Measurements from ENCODE around the gene HDAC10.

The HDAC10 gene

DNA sequence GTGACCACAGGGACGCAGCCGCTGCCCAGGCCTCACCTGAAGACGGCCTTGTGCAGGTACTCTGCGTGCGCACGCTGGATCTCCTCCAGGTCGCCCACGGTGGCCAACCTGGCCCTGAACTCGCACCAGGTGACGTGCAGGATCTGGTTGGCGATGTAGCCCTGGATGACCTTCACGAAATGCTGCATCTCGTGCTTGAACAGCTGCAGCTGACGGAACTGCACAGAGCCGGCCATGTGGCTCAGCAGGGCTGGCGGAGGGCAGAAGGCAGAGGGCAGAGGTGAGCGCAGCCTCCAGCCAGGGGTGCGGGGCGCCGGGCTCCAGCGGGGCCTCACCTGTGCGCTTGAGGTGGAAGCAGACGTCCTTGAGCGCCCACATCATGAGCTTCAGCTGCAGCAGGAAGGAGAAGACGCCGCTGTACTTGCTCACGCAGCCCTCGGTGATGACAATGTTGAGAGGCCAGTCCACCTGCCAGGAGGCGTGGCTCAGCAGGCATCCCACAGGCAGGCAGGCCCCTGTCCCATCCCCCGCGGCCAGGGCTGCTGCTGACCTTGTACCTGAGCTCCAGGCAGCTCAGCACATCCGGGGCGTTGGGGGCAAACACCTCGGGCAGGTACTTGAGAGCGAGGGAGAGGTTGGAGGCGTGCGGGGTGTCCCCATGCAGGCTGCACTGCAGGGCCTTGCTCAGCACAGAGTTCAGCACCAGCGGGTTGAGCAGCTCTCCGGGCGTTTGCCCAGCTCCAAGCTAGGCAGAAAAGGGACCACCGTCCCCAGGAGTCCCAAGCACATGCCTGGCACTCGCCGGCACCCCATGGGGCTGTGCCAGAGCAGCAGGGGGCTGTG is 32.7 kb downstream of the HDAC10 start:
- Histone ChIP-seq H3K4me1 (ENCODE audit: control insufficient read depth in 1 of 2, insufficient read depth in 1 of 2, low read depth in 1 of 2, low read length in 1 of 2) (no peaks in the 10 kb centered on the region), H3K27me3 (no peaks in the 10 kb centered on the region), H3K36me3 (peaks cover 100% of the 10 kb centered on the region), H3K27ac (no peak overlapping the region), H3K9me3 (no peaks in the 10 kb centered on the region), H3K4me3 (ENCODE audit: low read depth in 1 of 2, low read length in 1 of 2) (no peak overlapping the region)
- TF ChIP-seq, protein P1, sequence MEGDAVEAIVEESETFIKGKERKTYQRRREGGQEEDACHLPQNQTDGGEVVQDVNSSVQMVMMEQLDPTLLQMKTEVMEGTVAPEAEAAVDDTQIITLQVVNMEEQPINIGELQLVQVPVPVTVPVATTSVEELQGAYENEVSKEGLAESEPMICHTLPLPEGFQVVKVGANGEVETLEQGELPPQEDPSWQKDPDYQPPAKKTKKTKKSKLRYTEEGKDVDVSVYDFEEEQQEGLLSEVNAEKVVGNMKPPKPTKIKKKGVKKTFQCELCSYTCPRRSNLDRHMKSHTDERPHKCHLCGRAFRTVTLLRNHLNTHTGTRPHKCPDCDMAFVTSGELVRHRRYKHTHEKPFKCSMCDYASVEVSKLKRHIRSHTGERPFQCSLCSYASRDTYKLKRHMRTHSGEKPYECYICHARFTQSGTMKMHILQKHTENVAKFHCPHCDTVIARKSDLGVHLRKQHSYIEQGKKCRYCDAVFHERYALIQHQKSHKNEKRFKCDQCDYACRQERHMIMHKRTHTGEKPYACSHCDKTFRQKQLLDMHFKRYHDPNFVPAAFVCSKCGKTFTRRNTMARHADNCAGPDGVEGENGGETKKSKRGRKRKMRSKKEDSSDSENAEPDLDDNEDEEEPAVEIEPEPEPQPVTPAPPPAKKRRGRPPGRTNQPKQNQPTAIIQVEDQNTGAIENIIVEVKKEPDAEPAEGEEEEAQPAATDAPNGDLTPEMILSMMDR (IDR thresholded peaks at IDR 0.05) = no peak

DNA sequence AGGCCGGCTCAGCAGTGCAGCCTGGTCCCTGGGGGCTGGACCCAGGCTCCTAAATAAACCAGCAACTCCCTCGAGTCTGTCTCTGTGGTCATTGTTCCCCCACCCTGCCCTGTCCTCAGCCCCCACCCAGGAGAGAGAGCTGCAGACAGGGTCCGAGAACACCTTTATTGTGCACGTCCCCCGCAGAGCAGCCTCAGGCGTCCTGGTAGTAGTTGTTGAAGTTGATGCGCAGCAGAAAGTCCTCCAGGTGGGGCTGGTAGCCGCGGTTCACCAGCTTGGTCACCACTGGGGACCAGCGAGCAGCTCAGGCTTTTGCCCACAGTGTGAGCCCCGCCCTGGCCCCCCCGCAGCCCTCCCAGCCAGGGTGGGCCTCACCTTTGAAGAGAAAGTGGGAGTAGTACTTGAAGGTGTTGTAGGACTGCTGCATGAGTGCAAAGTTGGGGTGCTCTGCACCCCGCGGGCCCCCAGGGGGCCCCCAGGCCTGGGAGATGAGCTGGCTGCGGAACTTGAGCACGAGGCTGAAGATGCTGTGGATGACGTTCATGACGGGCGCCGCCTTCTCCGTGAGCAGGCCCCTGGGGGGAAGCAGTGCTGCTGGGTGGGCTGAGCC is 33.4 kb downstream of the HDAC10 start:
- TF ChIP-seq, protein P1 (IDR thresholded peaks at IDR 0.05) = no peak
- Histone ChIP-seq H3K4me3 (ENCODE audit: low read depth in 1 of 2, low read length in 1 of 2) (no peak overlapping the region), H3K27ac (no peak overlapping the region), H3K27me3 (no peaks in the 10 kb centered on the region), H3K9me3 (no peaks in the 10 kb centered on the region), H3K4me1 (ENCODE audit: control insufficient read depth in 1 of 2, insufficient read depth in 1 of 2, low read depth in 1 of 2, low read length in 1 of 2) (no peaks in the 10 kb centered on the region), H3K36me3 (peaks cover 100% of the 10 kb centered on the region)

- no peak overlapping the region for H3K4me3 ChIP-seq (ENCODE audit: low read depth in 1 of 2, low read length in 1 of 2)
- TF ChIP-seq, protein P1 (IDR thresholded peaks at IDR 0.05) = no peak
- no peaks in the 10 kb centered on the region for H3K27me3 ChIP-seq
- H3K36me3 ChIP-seq = peaks cover 100% of the 10 kb centered on the region
- no peaks in the 10 kb centered on the region for H3K9me3 ChIP-seq
- H3K27ac ChIP-seq = no peak overlapping the region
- H3K4me1 ChIP-seq (ENCODE audit: control insufficient read depth in 1 of 2, insufficient read depth in 1 of 2, low read depth in 1 of 2, low read length in 1 of 2) = no peaks in the 10 kb centered on the region
Observed at GRCh38 chr22:50216684-50217520, 34.2 kb downstream of the HDAC10 start.

GRCh38 chr22:50216055-50216683 is 34.9 kb downstream of the HDAC10 start:
- TF ChIP-seq, protein P1 (IDR thresholded peaks at IDR 0.05) = no peak
- H3K9me3 ChIP-seq = no peaks in the 10 kb centered on the region
- H3K27me3 ChIP-seq = no peaks in the 10 kb centered on the region
- no peak overlapping the region for H3K4me3 ChIP-seq (ENCODE audit: low read depth in 1 of 2, low read length in 1 of 2)
- peaks cover 100% of the 10 kb centered on the region for H3K36me3 ChIP-seq
- no peaks in the 10 kb centered on the region for H3K4me1 ChIP-seq (ENCODE audit: control insufficient read depth in 1 of 2, insufficient read depth in 1 of 2, low read depth in 1 of 2, low read length in 1 of 2)
- H3K27ac ChIP-seq = no peak overlapping the region

Measured in neutrophil (primary cell).